NCI-H82 (cell line): ENCODE data around the gene IGF2BP1.
"Not testable (repeated sequence)": the region's sequence is repeated elsewhere in the genome, so short reads cannot be mapped to it uniquely, and the experiment has no call there.

Experiments
- DNase-seq: peaks from one replicate; lab custom pipeline; 2025; lab: John Stamatoyannopoulos, UW

The IGF2BP1 gene

DNA sequence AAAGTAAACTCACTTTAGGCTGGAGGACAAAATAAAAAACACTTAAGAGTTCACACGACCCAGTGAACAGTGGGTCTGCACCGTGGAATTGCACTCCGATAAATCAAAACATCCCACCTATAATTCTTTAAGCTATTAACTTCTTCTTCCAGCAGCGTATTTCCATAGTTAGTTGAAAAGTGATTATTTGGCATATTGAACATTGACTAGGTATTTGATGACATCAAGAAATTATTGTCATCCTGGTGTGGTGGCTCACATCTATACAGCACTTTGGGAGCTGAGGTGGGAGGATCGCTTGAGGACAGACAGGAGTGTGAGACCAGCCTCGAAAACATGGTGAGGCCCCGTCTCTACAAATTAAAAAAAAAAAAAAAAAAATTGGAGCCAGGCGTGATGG lies 23.4 kb downstream of the IGF2BP1 start:
- no peak for DNase-seq

- DNase-seq = no peak
These were observed 24.0 kb downstream of the IGF2BP1 start for GRCh38 chr17:49021095-49021767.

DNA sequence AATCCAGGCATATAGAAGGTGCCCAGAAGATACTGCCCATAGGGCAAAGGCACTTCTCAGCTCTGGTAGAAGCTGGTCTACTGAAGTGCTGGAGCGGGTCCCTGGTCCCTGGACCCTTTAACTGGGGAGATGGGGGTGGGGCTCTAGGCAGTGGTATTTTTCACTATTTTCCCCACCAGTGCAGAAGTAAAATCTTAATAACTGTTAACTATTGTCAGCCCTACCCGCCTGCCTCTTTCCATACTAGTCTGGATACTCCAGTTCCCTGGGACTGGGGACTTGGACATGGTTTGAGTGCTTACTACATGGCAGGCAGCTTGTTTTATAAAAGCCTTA lies 24.6 kb downstream of the IGF2BP1 start:
- DNase-seq = no peak

GRCh38 chr17:49022391-49022941 lies 25.3 kb downstream of the IGF2BP1 start:
- DNase-seq = no peak

GRCh38 chr17:49024523-49024922 lies 27.3 kb downstream of the IGF2BP1 start:
- no peak for DNase-seq

- DNase-seq = not testable (repeated sequence)
These were observed 29.3 kb downstream of the IGF2BP1 start for GRCh38 chr17:49026447-49026846.

GRCh38 chr17:49028271-49028670 lies 31.1 kb downstream of the IGF2BP1 start:
- DNase-seq = no peak

GRCh38 chr17:49029801-49030200 lies 32.6 kb downstream of the IGF2BP1 start:
- DNase-seq = no peak

GRCh38 chr17:49031965-49032928 lies 35.1 kb downstream of the IGF2BP1 start:
- peak; percentile 95 for DNase-seq

DNA sequence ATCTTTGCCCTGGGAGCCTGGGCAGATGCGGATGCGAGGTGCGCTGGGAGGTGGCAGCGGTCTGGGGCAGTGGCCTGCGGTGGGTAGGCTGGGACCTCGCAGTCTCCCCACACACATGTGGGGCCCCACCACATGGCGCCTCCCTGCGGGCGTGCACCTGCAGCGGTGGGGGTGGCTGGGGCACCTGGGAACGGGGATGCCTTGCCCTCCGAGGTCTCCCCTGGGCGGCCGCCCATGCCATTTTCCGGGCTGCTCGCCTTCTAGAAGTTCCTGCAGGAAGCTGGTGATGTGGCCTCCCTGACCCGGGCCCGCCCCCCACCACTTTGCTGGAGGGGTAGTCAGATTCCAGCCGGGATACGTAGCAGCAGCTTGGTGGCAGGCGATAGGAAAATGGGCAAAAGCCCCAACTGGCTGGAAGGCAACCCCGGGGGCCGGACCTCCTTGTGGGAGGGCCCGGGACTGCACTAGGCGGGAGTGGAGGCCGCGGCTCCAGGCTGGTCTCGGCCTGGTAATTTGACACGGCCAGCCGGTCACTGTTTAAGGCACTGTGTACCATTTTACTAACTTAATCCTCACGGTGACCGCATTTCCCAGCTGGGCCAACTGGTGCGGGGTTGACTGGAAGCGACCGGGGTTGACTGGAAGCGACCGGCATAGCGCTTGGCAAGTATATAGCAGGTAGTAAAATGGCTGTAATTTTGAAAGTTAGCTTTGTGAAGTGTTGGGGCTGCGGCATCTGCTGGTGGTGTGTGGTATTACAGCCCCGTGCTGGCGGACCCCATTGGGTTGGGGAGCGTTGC lies 38.5 kb downstream of the IGF2BP1 start:
- DNase-seq = peak; percentile 59

GRCh38 chr17:49036270-49036626 lies 39.1 kb downstream of the IGF2BP1 start:
- no peak for DNase-seq

DNA sequence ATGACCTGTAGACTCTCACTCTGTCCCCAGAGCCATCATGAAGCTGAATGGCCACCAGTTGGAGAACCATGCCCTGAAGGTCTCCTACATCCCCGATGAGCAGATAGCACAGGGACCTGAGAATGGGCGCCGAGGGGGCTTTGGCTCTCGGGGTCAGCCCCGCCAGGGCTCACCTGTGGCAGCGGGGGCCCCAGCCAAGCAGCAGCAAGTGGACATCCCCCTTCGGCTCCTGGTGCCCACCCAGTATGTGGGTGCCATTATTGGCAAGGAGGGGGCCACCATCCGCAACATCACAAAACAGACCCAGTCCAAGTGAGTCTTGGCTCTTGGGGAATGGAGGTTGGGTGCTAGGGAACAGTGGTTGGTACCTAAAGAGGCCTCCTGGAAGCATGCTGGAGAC lies 41.0 kb downstream of the IGF2BP1 start:
- DNase-seq = no peak

DNA sequence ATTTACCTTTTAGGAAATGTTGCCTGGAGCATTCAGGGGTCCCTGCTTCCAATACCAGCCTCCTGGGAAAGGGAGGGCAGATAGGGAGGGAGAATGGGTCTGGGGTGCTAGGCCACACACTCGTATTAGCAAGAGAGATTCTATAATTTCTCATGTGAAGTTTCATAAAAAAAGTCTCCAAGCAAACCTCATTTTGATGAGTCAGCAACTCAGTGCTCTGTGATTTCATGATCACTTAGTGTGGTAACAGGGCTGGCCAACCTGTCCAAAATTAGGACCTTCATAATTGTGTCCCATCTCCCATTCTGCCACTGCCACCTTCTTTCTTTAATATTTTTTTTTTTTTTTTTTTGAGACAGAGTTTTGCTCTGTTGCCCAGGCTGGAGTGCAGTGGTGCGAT lies 41.4 kb downstream of the IGF2BP1 start:
- no peak for DNase-seq

GRCh38 chr17:49039518-49039917 lies 42.3 kb downstream of the IGF2BP1 start:
- DNase-seq = not testable (repeated sequence)

DNA sequence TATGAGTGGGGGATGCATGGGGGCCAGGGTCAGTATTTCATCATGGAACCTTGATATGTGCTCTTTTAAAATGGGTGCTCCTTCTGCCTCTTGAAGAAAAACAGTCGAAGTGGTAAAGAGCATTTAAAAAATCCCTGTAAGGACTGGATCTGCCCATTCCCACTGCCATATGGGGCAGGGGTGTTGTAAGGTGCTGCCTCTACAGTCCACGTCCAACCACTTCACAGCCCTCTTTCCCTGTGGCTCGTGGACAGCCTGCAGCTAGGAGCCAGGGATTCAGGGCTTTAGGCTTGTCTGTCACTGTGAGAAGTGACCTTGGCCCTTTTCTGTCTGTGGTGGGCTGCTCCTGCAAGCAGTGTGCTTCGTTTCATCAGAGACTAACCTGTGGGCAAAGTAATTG lies 44.3 kb downstream of the IGF2BP1 start:
- DNase-seq = no peak

- no peak for DNase-seq
These were observed 48.2 kb downstream of the IGF2BP1 start for GRCh38 chr17:49045376-49045775.

GRCh38 chr17:49046912-49047311 lies 49.7 kb downstream of the IGF2BP1 start:
- no peak for DNase-seq

DNA sequence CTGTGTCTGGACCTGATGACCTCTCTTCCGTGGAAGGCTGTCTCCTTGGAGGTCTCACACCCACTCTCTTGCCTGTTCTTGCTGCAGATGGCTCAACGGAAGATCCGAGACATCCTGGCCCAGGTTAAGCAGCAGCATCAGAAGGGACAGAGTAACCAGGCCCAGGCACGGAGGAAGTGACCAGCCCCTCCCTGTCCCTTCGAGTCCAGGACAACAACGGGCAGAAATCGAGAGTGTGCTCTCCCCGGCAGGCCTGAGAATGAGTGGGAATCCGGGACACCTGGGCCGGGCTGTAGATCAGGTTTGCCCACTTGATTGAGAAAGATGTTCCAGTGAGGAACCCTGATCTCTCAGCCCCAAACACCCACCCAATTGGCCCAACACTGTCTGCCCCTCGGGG lies 52.1 kb downstream of the IGF2BP1 start:
- DNase-seq = no peak

DNA sequence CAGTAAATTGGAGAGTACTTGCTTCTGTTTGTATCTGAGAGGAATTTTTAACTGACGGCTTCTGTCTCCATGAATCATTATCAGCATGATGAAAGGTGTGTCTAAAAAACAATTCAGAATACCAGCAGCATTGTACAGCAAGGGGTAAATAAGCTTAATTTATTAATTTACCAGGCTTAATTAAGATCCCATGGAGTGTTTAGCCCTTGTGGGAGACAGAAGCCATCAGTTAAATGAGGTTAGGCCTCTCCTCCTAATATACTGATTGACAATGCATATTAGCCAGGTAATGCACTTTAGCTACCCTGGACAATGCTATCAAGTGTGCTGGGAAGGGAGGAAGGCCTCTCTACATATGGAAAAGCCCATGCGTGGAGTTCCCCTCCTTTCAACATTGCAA lies 53.4 kb downstream of the IGF2BP1 start:
- peak; percentile 71 for DNase-seq

GRCh38 chr17:49051269-49051668 lies 54.1 kb downstream of the IGF2BP1 start:
- peak; percentile 96 for DNase-seq

DNA sequence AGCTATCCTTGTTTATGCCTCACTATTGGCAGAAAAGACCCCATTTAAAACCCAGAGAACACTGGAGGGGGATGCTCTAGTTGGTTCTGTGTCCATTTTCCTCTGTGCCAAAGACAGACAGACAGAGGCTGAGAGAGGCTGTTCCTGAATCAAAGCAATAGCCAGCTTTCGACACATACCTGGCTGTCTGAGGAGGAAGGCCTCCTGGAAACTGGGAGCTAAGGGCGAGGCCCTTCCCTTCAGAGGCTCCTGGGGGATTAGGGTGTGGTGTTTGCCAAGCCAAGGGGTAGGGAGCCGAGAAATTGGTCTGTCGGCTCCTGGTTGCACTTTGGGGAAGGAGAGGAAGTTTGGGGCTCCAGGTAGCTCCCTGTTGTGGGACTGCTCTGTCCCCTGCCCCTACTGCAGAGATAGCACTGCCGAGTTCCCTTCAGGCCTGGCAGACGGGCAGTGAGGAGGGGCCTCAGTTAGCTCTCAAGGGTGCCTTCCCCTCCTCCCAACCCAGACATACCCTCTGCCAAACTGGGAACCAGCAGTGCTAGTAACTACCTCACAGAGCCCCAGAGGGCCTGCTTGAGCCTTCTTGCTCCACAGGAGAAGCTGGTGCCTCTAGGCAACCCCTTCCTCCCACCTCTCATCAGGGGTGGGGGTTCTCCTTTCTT lies 56.1 kb downstream of the IGF2BP1 start:
- peak; percentile 42 for DNase-seq
